Smooth muscle cell (in vitro differentiated cells): ENCODE data around the gene HMGXB3. TPM values are rescaled to one million over a fixed set of nuclear protein-coding genes. Genes with fewer than 3 reads are reported as not detected.
A peak's percentile ranks its signal among the peaks of the same experiment; 100 is the strongest.

ENCODE experiments used
- DNase-seq: peaks from one replicate; lab custom pipeline; 2025; ENCODE audit not compliant: unreplicated experiment; lab: John Stamatoyannopoulos, UW
- H2AFZ ChIP-seq: fragments of 200-600 bp; sonication (generic); 2 replicates; pipeline ENCODE4 v1.6.0; 2016; ENCODE audit warnings: antibody characterized with exemption, low read depth, mild to moderate bottlenecking
- H3F3A ChIP-seq: fragments of 200-600 bp; sonication (generic); 2 replicates; pipeline ENCODE4 v1.6.0; 2017; ENCODE audit warnings: antibody characterized with exemption, low read depth
- H3K27ac ChIP-seq: fragments of 200-600 bp; sonication (generic); 2 replicates; pipeline ENCODE4 v1.5.1; 2016; ENCODE audit warnings: low read depth, mild to moderate bottlenecking
- H3K27me3 ChIP-seq: fragments of 200-600 bp; sonication (generic); 2 replicates; pipeline ENCODE4 v1.6.1; 2016; ENCODE audit warnings: low read depth, mild to moderate bottlenecking
- H3K36me3 ChIP-seq: fragments of 200-600 bp; sonication (generic); 2 replicates; pipeline ENCODE4 v1.5.1; 2016; ENCODE audit warnings: low read depth
- H3K4me1 ChIP-seq: fragments of 200-600 bp; sonication (generic); 2 replicates; pipeline ENCODE4 v1.5.1; 2016; ENCODE audit warnings: low read depth
- H3K4me2 ChIP-seq: fragments of 200-600 bp; sonication (generic); 2 replicates; pipeline ENCODE4 v1.6.0; 2016; ENCODE audit warnings: mild to moderate bottlenecking
- H3K4me3 ChIP-seq: fragments of 200-600 bp; sonication (generic); 2 replicates; pipeline ENCODE4 v1.5.1; 2016; ENCODE audit warnings: mild to moderate bottlenecking
- H3K79me2 ChIP-seq: fragments of 200-600 bp; sonication (generic); 2 replicates; pipeline ENCODE4 v1.6.0; 2016; ENCODE audit warnings: low read depth, mild to moderate bottlenecking
- H3K9ac ChIP-seq: fragments of 200-600 bp; sonication (generic); 2 replicates; pipeline ENCODE4 v1.6.0; 2016; ENCODE audit warnings: low read depth
- H3K9me3 ChIP-seq: fragments of 200-600 bp; sonication (generic); replicated peaks from 2 replicates; pipeline ENCODE4 v1.5.1; 2016; ENCODE audit warnings: low read depth
- H4K20me1 ChIP-seq: fragments of 200-600 bp; sonication (generic); 2 replicates; pipeline ENCODE4 v1.6.0; 2016; ENCODE audit warnings: low read depth
- CTCF ChIP-seq: fragments of 200-600 bp; sonication (generic); IDR thresholded peaks from 2 replicates; pipeline ENCODE4 v1.5.1; 2017; ENCODE audit warnings: borderline replicate concordance, mild to moderate bottlenecking, antibody characterized with exemption; ENCODE audit not compliant: insufficient read depth, poor library complexity, severe bottlenecking
- WGBS: methylation state at CpG from one replicate; pipeline ENCODE4 v1.1.7; 2016; ENCODE audit warnings: low lambda C conversion rate; 5-methylcytosine and 5-hydroxymethylcytosine counted together
- polyA plus RNA-seq: library from polyadenylated mRNA; unstranded; fragments of >200 nt; fragmentation: Nextera tagmentation; extraction: Ambion mirVana; gene quantifications from 2 replicates; pipeline ENCODE4 v1.2.1, GENCODE V29; 2016
- total RNA-seq: library from RNA; depleted of rRNA; stranded (reverse); fragments of >200 nt; gene quantifications from 2 replicates; pipeline ENCODE4 v1.2.3, GENCODE V29; 2014

HMGXB3 gene
- total and polyA plus RNA-seq, 2 experiments from 2014 or later: 31.4 to 41.8 TPM

- H3K79me2 ChIP-seq: peaks cover 81% of the 10 kb centered on the region
- DNase-seq: no peak
- H3K27ac ChIP-seq: peak overlapping the region; percentile 88
- peak overlapping the region; percentile 81 for H3K4me3 ChIP-seq
- peak; percentile 49 for TF ChIP-seq CTCF
- no peaks in the 10 kb centered on the region for H3K36me3 ChIP-seq
- H3K4me1 ChIP-seq: peaks cover 21% of the 10 kb centered on the region
- H3K9ac ChIP-seq: peak overlapping the region; percentile 97
- WGBS: 14% methylated on average over 8 of the region's 8 CpGs
- H4K20me1 ChIP-seq: peaks cover 49% of the 10 kb centered on the region
- peaks cover 4% of the 10 kb centered on the region for H3F3A ChIP-seq
- H2AFZ ChIP-seq: no peak overlapping the region
- H3K4me2 ChIP-seq: peak overlapping the region; percentile 95
- H3K27me3 ChIP-seq: no peaks in the 10 kb centered on the region
- no peaks in the 10 kb centered on the region for H3K9me3 ChIP-seq
These were observed 1.3 kb downstream of the HMGXB3 start for GRCh38 chr5:150001660-150002486.

GRCh38 chr5:150006318-150006717 lies 5.8 kb downstream of the HMGXB3 start:
- Histone ChIP-seq H3K9ac (no peak overlapping the region), H3K9me3 (no peaks in the 10 kb centered on the region), H3K4me1 (peaks cover 18% of the 10 kb centered on the region), H3K27ac (no peak overlapping the region), H3K79me2 (peaks cover 63% of the 10 kb centered on the region), H2AFZ (no peak overlapping the region), H3K4me3 (no peak overlapping the region), H3K4me2 (no peak overlapping the region), H4K20me1 (peaks cover 72% of the 10 kb centered on the region), H3K27me3 (no peaks in the 10 kb centered on the region), H3K36me3 (no peaks in the 10 kb centered on the region), H3F3A (peaks cover 25% of the 10 kb centered on the region)
- DNase-seq: no peak
- TF ChIP-seq CTCF: no peak
- WGBS: 93% methylated on average over 4 of the region's 4 CpGs

GRCh38 chr5:150007050-150007449 lies 6.5 kb downstream of the HMGXB3 start:
- Histone ChIP-seq H3K4me2 (no peak overlapping the region), H3F3A (peaks cover 25% of the 10 kb centered on the region), H2AFZ (no peak overlapping the region), H4K20me1 (peaks cover 69% of the 10 kb centered on the region), H3K36me3 (peaks cover 3% of the 10 kb centered on the region), H3K4me3 (no peak overlapping the region), H3K4me1 (peaks cover 15% of the 10 kb centered on the region), H3K27ac (no peak overlapping the region), H3K79me2 (peaks cover 55% of the 10 kb centered on the region), H3K9ac (no peak overlapping the region), H3K9me3 (no peaks in the 10 kb centered on the region), H3K27me3 (no peaks in the 10 kb centered on the region)
- no peak for DNase-seq
- TF ChIP-seq CTCF: no peak
